Neural cell (in vitro differentiated cells): ENCODE measurements around the gene HJV. TPM values are rescaled to one million over a fixed set of nuclear protein-coding genes. Genes with fewer than 3 reads are reported as not detected.

Source experiments
- H2AFZ ChIP-seq: fragments of 200-600, 300-800 bp; sonication (generic), shearing (Covaris generic); 2 replicates; pipeline ENCODE4 v1.6.0; 2014; ENCODE audit warnings: low read depth, mild to moderate bottlenecking, antibody characterized with exemption, low read length, moderate library complexity
- H3F3A ChIP-seq: fragments of 200-600 bp; shearing (Covaris generic); 2 replicates; pipeline ENCODE4 v1.6.1; 2016; ENCODE audit warnings: mild to moderate bottlenecking, moderate library complexity, mixed read lengths, antibody characterized with exemption, low read length; ENCODE audit not compliant: insufficient read depth, poor library complexity, severe bottlenecking
- H3K27ac ChIP-seq: fragments of 200-600, 300-800 bp; sonication (generic), shearing (Covaris generic); 2 replicates; pipeline ENCODE4 v1.5.1; 2014; ENCODE audit warnings: mild to moderate bottlenecking, low read length, moderate library complexity
- H3K27me3 ChIP-seq: fragments of 300-800, 200-600 bp; sonication (generic), shearing (Covaris generic); 2 replicates; pipeline ENCODE4 v1.6.0; 2014; ENCODE audit warnings: mild to moderate bottlenecking, low read depth, low read length, moderate library complexity; ENCODE audit not compliant: insufficient read depth
- H3K36me3 ChIP-seq: fragments of 300-800, 200-600 bp; sonication (generic), shearing (Covaris generic); 2 replicates; pipeline ENCODE4 v1.5.1; 2014; ENCODE audit warnings: mild to moderate bottlenecking, antibody characterized with exemption, low read length, moderate library complexity; ENCODE audit not compliant: insufficient read depth
- H3K4me2 ChIP-seq: fragments of 300-800, 200-600 bp; sonication (generic), shearing (Covaris generic); 2 replicates; pipeline ENCODE4 v1.6.0; 2014; ENCODE audit warnings: mild to moderate bottlenecking, low read length
- H3K4me3 ChIP-seq: fragments of 300-800, 200-600 bp; sonication (generic), shearing (Covaris generic); 2 replicates; pipeline ENCODE4 v1.5.1; 2014; ENCODE audit warnings: mild to moderate bottlenecking, low read length, moderate library complexity
- H3K79me2 ChIP-seq: fragments of 200-600 bp; shearing (Covaris generic); replicated peaks from 2 replicates; pipeline ENCODE4 v1.6.0; 2014; ENCODE audit warnings: mild to moderate bottlenecking, low read length, moderate library complexity; ENCODE audit not compliant: insufficient read depth
- H3K9ac ChIP-seq: fragments of 300-800, 200-600 bp; sonication (generic), shearing (Covaris generic); 2 replicates; pipeline ENCODE4 v1.6.1; 2016; ENCODE audit warnings: mild to moderate bottlenecking, low read length, mixed read lengths
- H3K9me2 ChIP-seq: fragments of 200-600 bp; shearing (Covaris generic); 2 replicates; pipeline ENCODE4 v1.6.1; 2016; ENCODE audit warnings: mild to moderate bottlenecking, low read length, mixed read lengths; ENCODE audit not compliant: insufficient read depth
- H3K9me3 ChIP-seq: fragments of 200-600, 300-800 bp; sonication (generic), shearing (Covaris generic); 2 replicates; pipeline ENCODE4 v1.6.1; 2016; ENCODE audit warnings: mild to moderate bottlenecking, mixed run types, low read length, moderate library complexity, mixed read lengths
- H4K20me1 ChIP-seq: fragments of 200-600 bp; shearing (Covaris generic); 2 replicates; pipeline ENCODE4 v1.6.1; 2016; ENCODE audit warnings: mild to moderate bottlenecking, mixed run types; ENCODE audit not compliant: insufficient read depth
- CTCF ChIP-seq: fragments of 450-650 bp; IDR thresholded peaks from 2 replicates; pipeline ENCODE4 v1.5.1; 2014; ENCODE audit warnings: antibody characterized with exemption, mild to moderate bottlenecking, moderate library complexity; ENCODE audit not compliant: poor library complexity, severe bottlenecking
- EP300 ChIP-seq: fragments of 450-650 bp; conservative IDR thresholded peaks from 2 replicates; pipeline ENCODE4 v1.6.1; 2014; ENCODE audit warnings: antibody characterized with exemption, mild to moderate bottlenecking, moderate library complexity; ENCODE audit not compliant: poor library complexity, severe bottlenecking
- EZH2 ChIP-seq: fragments of 200-600, 300-800 bp; shearing (Covaris generic), sonication (generic); IDR thresholded peaks from 2 replicates; pipeline ENCODE4 v1.6.1; 2014; ENCODE audit warnings: antibody characterized with exemption, low read length, borderline replicate concordance, mild to moderate bottlenecking; ENCODE audit not compliant: insufficient read depth, poor library complexity, severe bottlenecking
- MXI1 ChIP-seq: fragments of 450-650 bp; conservative IDR thresholded peaks from 2 replicates; pipeline ENCODE4 v1.6.1; 2014; ENCODE audit warnings: antibody characterized with exemption, mild to moderate bottlenecking; ENCODE audit not compliant: poor library complexity, severe bottlenecking
- POLR2AphosphoS5 ChIP-seq: IDR thresholded peaks from 2 replicates; pipeline ENCODE4 v1.6.1; 2012
- RAD21 ChIP-seq: fragments of 450-650 bp; conservative IDR thresholded peaks from 2 replicates; pipeline ENCODE4 v1.6.1; 2014; ENCODE audit warnings: antibody characterized with exemption, mild to moderate bottlenecking, moderate library complexity
- REST ChIP-seq: IDR thresholded peaks from 2 replicates; pipeline ENCODE4 v1.6.1; 2012; ENCODE audit warnings: borderline replicate concordance
- SMC3 ChIP-seq: fragments of 450-650 bp; conservative IDR thresholded peaks from 2 replicates; pipeline ENCODE4 v1.6.1; 2014; ENCODE audit warnings: antibody characterized with exemption, mild to moderate bottlenecking, moderate library complexity; ENCODE audit not compliant: poor library complexity
- TAF1 ChIP-seq: IDR thresholded peaks from 2 replicates; pipeline ENCODE4 v1.6.1; 2012; ENCODE audit warnings: low read depth
- polyA plus RNA-seq: library from polyadenylated mRNA; depleted of rRNA; stranded (reverse); fragments of >200 nt; gene quantifications from 2 replicates; pipeline ENCODE4 v1.2.3, GENCODE V29; 2014

HJV gene
- polyA plus RNA-seq, 1 donor from 2014 or later = not detected

- no peak overlapping the region for H3K27ac ChIP-seq
- H3K9ac ChIP-seq = no peak overlapping the region
- no peaks in the 10 kb centered on the region for H4K20me1 ChIP-seq
- H3F3A ChIP-seq = peaks cover 9% of the 10 kb centered on the region
- no peaks in the 10 kb centered on the region for H3K79me2 ChIP-seq
- no peaks in the 10 kb centered on the region for H3K27me3 ChIP-seq
- no peaks in the 10 kb centered on the region for H3K9me2 ChIP-seq
- TF ChIP-seq TAF1 (no peak), EP300 (no peak), CTCF (no peak), REST (no peak), MXI1 (no peak), POLR2AphosphoS5 (no peak), RAD21 (no peak), EZH2 (no peak), SMC3 (no peak)
- H2AFZ ChIP-seq = no peak overlapping the region
- H3K4me3 ChIP-seq = peak overlapping the region; percentile 83
- H3K36me3 ChIP-seq = no peaks in the 10 kb centered on the region
- H3K9me3 ChIP-seq = no peaks in the 10 kb centered on the region
- no peak overlapping the region for H3K4me2 ChIP-seq
Measured at GRCh38 chr1:146039844-146040194, 18.3 kb upstream of the HJV start.

- TF ChIP-seq MXI1 (peak; percentile 80), EP300 (peak; percentile 13), CTCF (no peak), TAF1 (no peak), RAD21 (no peak), SMC3 (peak; percentile 8), EZH2 (no peak), POLR2AphosphoS5 (no peak), REST (peak; percentile 81)
- H3F3A ChIP-seq = peaks cover 9% of the 10 kb centered on the region
- H3K9me3 ChIP-seq = no peaks in the 10 kb centered on the region
- peak overlapping the region; percentile 76 for H3K27ac ChIP-seq
- H3K27me3 ChIP-seq = no peaks in the 10 kb centered on the region
- no peaks in the 10 kb centered on the region for H3K36me3 ChIP-seq
- peak overlapping the region; percentile 82 for H2AFZ ChIP-seq
- no peaks in the 10 kb centered on the region for H4K20me1 ChIP-seq
- no peaks in the 10 kb centered on the region for H3K9me2 ChIP-seq
- H3K9ac ChIP-seq = peak overlapping the region; percentile 76
- H3K4me2 ChIP-seq = peak overlapping the region; percentile 77
- peak overlapping the region; percentile 83 for H3K4me3 ChIP-seq
- H3K79me2 ChIP-seq = no peaks in the 10 kb centered on the region
Measured at GRCh38 chr1:146036965-146037646, 15.6 kb upstream of the HJV start.
